Activated naive CD8-positive, alpha-beta T cell treated with anti-CD3 and anti-CD28 coated beads, Interleukin-2, amount 10 ng/mL, durations not matched to agents 7 days and 5 days (primary cell): ENCODE measurements around the gene SYP. TPM values are rescaled to one million over a fixed set of nuclear protein-coding genes. Genes with fewer than 3 reads are reported as not detected.
"Not testable (repeated sequence)": the region's sequence is repeated elsewhere in the genome, so short reads cannot be mapped to it uniquely, and the experiment has no call there.

Experiments
- ATAC-seq: fragments of 150-1000 bp; cut with Tn5 transposase; one replicate; pipeline ENCODE4 v1.10.0; 2021; ENCODE audit warnings: low read depth, moderate library complexity
- POLR2A ChIA-PET: fragments of 350-600 bp; sonication (Branson Sonifier 250); formaldehyde crosslinking; loops from one replicate; lab custom pipeline; 2021; ENCODE audit warnings: antibody characterized with exemption; lab: Charles Lee
- DNase-seq: peaks from one replicate; pipeline ENCODE4 v3.0.0; 2021
- H3K27ac Mint-ChIP-seq: one replicate; pipeline ENCODE4 v1.8.0; 2022; ENCODE audit warnings: mild to moderate bottlenecking, mixed read lengths
- H3K27me3 Mint-ChIP-seq: one replicate; pipeline ENCODE4 v1.8.0; 2022; ENCODE audit warnings: mild to moderate bottlenecking, moderate library complexity, mixed read lengths
- H3K36me3 Mint-ChIP-seq: one replicate; pipeline ENCODE4 v1.8.0; 2021; ENCODE audit warnings: mild to moderate bottlenecking, mixed read lengths
- H3K4me1 Mint-ChIP-seq: one replicate; pipeline ENCODE4 v1.8.0; 2021; ENCODE audit warnings: mixed read lengths
- H3K4me3 Mint-ChIP-seq: one replicate; pipeline ENCODE4 v1.8.0; 2022; ENCODE audit warnings: mild to moderate bottlenecking, moderate library complexity, mixed read lengths
- H3K9me3 Mint-ChIP-seq: one replicate; pipeline ENCODE4 v1.8.0; 2021; ENCODE audit warnings: mixed read lengths
- total RNA-seq, 2 experiments: library from RNA; stranded (reverse); gene quantifications; one replicate each; pipeline ENCODE4 v1.2.3, GENCODE V29; 2021

Gene SYP
- total RNA-seq, 2 experiments from 2014 or later = 2.6 to 3.6 TPM

DNA sequence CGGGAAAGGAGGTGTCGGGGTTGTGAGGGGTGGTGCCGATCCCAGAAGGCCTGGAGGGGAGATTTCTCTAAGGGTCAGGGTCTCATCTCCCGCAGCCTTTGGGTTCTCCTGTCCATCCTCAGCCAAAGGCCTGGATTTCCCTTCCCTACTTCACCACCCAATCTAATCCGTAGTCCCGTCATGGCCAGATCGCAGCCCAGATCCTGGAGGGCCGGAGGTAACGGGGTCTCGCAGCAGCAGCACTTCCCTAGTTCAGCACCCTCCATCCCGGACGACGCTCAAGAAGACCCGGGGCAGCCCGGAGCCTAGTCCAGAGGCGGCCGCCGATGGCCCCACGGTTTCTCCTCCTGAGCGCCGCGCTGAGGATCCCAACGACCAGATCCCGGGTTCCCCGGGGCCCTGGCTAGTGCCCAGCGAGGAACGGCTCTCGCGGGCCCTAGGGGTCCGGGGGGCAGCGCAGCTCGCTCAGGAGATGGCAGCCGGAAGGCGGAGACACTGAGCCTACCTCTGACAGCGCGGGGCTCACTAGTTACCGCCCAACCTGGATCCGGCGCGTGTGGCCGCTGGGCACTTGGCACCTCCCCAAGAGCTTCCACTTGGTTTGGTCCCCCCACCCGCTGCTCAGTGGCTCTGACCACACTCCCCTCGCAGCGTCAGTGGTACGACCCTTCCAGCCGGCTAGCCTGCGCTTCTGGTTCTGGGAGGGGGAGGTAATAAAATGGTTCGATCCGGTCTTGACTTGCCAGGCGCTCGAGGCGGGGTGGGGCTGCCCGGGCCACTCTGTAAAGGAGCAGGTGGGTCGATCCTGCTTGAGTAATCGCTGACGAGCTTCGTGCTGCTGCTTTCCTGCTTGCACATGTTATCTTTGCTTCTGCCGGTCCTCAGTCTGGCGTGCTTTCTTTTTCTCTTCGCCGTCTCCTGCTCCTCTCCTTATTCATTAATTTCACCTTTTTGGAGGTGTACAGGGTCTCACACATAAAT, 33.8 kb downstream of the SYP start:
- Mint-ChIP-seq H3K9me3 (no peaks in the 10 kb centered on the region), H3K36me3 (no peaks in the 10 kb centered on the region), H3K4me3 (peak overlapping the region; percentile 89), H3K4me1 (peaks cover 30% of the 10 kb centered on the region), H3K27ac (peak overlapping the region; percentile 96), H3K27me3 (no peaks in the 10 kb centered on the region)
- peak; percentile 74 for DNase-seq
- POLR2A ChIA-PET = interaction anchor here (0.9 to 2.2 kb wide), 9 partner anchors 10 to 143 kb away, joined by 3 to 15 read pairs (median 6); partner anchors contain the start of gene WDR45
- ATAC-seq = peak; percentile 60

- Mint-ChIP-seq H3K4me1 (peaks cover 31% of the 10 kb centered on the region), H3K36me3 (no peaks in the 10 kb centered on the region), H3K4me3 (peak overlapping the region; percentile 88), H3K27me3 (no peaks in the 10 kb centered on the region), H3K9me3 (no peaks in the 10 kb centered on the region), H3K27ac (peak overlapping the region; percentile 97)
- DNase-seq = no peak
- POLR2A ChIA-PET = interaction anchor here (1.7 kb wide), 1 partner anchor 7 kb away, joined by 7 read pairs; the partner anchor contains the start of gene PLP2
- no peak for ATAC-seq
Measured at GRCh38 chrX:49164589-49165360, 35.2 kb downstream of the SYP start.

DNA sequence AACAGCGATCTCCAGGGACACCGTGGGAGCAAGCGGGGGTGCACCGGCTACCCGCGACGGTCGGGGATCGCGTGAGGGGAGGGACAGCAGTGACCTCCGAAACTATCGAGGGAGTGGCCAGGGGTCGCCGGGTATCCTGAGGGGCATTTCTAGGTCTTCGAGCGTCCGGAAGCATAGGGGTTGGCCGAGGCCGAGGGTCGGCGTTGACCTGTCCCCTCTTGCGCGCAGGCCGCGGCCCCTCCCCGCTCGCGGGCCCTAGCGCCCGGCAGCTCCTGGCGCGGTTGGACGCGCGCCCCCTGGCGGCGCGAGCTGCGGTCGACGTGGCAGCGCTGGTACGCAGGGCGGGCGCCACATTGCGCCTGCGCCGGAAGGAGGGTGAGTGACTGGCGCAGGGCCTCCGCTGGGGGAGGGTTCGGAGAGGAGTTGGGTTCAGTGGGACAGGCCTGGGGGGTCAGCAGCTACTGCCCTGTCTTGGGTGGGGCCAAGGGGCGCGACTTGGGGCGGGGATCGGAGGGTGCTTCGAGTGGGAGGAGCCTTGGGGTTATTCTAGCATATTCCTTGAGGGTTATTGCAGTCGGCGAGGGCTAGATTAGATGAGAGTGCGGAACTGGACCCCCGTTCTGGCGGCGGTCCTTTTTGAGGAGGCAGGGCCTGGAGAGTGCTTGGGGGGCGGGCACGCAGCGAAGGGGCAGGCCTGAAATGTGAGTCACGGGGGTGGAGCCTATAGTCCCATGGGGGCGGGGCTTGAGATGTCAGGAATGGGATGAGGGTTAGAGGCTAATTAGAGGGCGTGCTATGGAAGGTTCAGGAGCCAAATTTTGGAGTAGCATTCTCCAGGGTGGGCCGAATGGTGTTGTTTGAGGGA, 36.2 kb downstream of the SYP start:
- Mint-ChIP-seq H3K27me3 (no peaks in the 10 kb centered on the region), H3K4me3 (peak overlapping the region; percentile 88), H3K36me3 (no peaks in the 10 kb centered on the region), H3K27ac (peak overlapping the region; percentile 97), H3K9me3 (no peaks in the 10 kb centered on the region), H3K4me1 (peaks cover 28% of the 10 kb centered on the region)
- POLR2A ChIA-PET = interaction anchor here (0.6 to 1.7 kb wide), 2 partner anchors 8 to 18 kb away, joined by 3 to 7 read pairs; partner anchors contain the start of gene PLP2
- ATAC-seq = peak; percentile 61
- DNase-seq = peak; percentile 88

DNA sequence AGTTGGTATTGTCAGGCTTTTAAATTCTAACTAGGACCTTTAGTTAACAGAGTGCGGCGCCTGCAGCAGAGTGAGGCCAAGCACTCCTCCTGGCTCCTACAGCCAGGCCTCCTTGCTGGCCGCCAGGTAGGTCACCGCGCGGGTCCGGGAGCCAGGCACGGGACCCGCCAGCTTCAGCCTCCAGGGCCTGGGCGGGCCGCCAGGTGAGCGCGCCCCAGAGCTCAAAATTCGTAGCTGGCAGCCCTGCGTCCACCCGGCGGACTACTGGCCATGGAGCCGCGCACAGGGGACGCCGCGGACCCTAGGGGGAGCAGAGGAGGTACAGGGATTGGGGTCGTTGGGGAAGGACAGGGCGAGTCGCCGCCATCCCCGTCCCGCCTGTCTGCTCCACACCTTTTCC, 37.4 kb downstream of the SYP start, which contains the start of gene MAGIX:
Gene MAGIX (plus strand): TSS at position 139 of the 400 bp plus-strand sequence. CDS start 132 bp downstream, at position 271.
- no peaks in the 10 kb centered on the region for H3K36me3 Mint-ChIP-seq
- H3K9me3 Mint-ChIP-seq = no peaks in the 10 kb centered on the region
- no peak for DNase-seq
- ATAC-seq = no peak
- POLR2A ChIA-PET = no interaction called here
- peak within 1 kb of the TSS; percentile 70 for H3K27ac Mint-ChIP-seq
- no peaks in the 10 kb centered on the region for H3K27me3 Mint-ChIP-seq
- peak within 1 kb of the TSS; percentile 88 for H3K4me3 Mint-ChIP-seq
- H3K4me1 Mint-ChIP-seq = peaks cover 24% of the 10 kb centered on the region

- H3K27me3 Mint-ChIP-seq = no peaks in the 10 kb centered on the region
- peaks cover 19% of the 10 kb centered on the region for H3K4me1 Mint-ChIP-seq
- no peaks in the 10 kb centered on the region for H3K9me3 Mint-ChIP-seq
- ATAC-seq (no peak), DNase-seq (no peak)
- no peak overlapping the region for H3K27ac Mint-ChIP-seq
- no peaks in the 10 kb centered on the region for H3K36me3 Mint-ChIP-seq
- no peak overlapping the region for H3K4me3 Mint-ChIP-seq
- POLR2A ChIA-PET = interaction anchor here (1.2 kb wide), 1 partner anchor 11 kb away, joined by 3 read pairs; no protein-coding TSS in a partner anchor
Measured at GRCh38 chrX:49161632-49162031, 38.4 kb downstream of the SYP start.

DNA sequence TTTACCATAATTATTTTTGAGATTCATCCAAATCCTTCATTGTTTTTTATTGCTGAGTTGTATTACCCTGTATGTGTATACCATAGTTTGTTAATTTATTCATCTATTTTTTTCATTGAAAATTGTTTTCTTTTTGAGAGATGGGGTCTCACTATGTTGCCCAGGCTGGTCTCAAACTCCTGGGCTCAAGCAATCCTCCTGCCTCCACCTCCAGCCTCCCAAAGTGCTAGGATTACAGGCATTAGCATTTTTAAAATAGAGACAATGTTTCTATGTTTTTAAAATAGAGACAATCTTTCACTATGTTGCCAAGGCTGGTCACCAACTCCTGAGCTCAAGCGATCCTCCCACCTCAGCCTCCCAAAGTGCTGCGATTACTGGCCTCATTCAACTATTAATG, 39.1 kb downstream of the SYP start:
- POLR2A ChIA-PET = interaction anchor here (1.2 kb wide), 1 partner anchor 12 kb away, joined by 3 read pairs; no protein-coding TSS in a partner anchor
- H3K4me1 Mint-ChIP-seq = peaks cover 20% of the 10 kb centered on the region

GRCh38 chrX:49157194-49157593, 42.8 kb downstream of the SYP start:
- Mint-ChIP-seq H3K4me1 (peaks cover 17% of the 10 kb centered on the region), H3K4me3 (no peak overlapping the region), H3K9me3 (no peaks in the 10 kb centered on the region), H3K36me3 (no peaks in the 10 kb centered on the region), H3K27me3 (no peaks in the 10 kb centered on the region), H3K27ac (no peak overlapping the region)
- DNase-seq (no peak), ATAC-seq (no peak)
- POLR2A ChIA-PET = no interaction called here

More for the DNA sequence above, 39.1 kb downstream of the SYP start:
- Mint-ChIP-seq H3K4me3 (no peak overlapping the region), H3K9me3 (no peaks in the 10 kb centered on the region), H3K36me3 (no peaks in the 10 kb centered on the region), H3K27ac (no peak overlapping the region), H3K27me3 (no peaks in the 10 kb centered on the region)
- ATAC-seq (no peak), DNase-seq (no peak)

GRCh38 chrX:49155900-49156837, 43.8 kb downstream of the SYP start:
- Mint-ChIP-seq H3K36me3 (no peaks in the 10 kb centered on the region), H3K4me3 (peak overlapping the region; percentile 94), H3K4me1 (peaks cover 17% of the 10 kb centered on the region), H3K27ac (peak overlapping the region; percentile 97), H3K9me3 (no peaks in the 10 kb centered on the region), H3K27me3 (no peaks in the 10 kb centered on the region)
- ATAC-seq (peak; percentile 92), DNase-seq (peak; percentile 88)
- POLR2A ChIA-PET = interaction anchor here (0.6 to 1.5 kb wide), 10 partner anchors 10 to 767 kb away, joined by 3 to 7 read pairs (median 3); partner anchors contain the start of genes GRIPAP1, PLP2 and TFE3

GRCh38 chrX:49155243-49155899, 44.6 kb downstream of the SYP start:
- H3K9me3 Mint-ChIP-seq = no peaks in the 10 kb centered on the region
- peaks cover 15% of the 10 kb centered on the region for H3K4me1 Mint-ChIP-seq
- DNase-seq = no peak
- ATAC-seq = peak; percentile 18
- peak overlapping the region; percentile 94 for H3K4me3 Mint-ChIP-seq
- no peaks in the 10 kb centered on the region for H3K27me3 Mint-ChIP-seq
- POLR2A ChIA-PET = interaction anchor here (0.6 to 1.5 kb wide), 10 partner anchors 11 to 413 kb away, joined by 3 to 7 read pairs (median 3); partner anchors contain the start of genes GRIPAP1, PLP2 and TFE3
- H3K36me3 Mint-ChIP-seq = no peaks in the 10 kb centered on the region
- peak overlapping the region; percentile 97 for H3K27ac Mint-ChIP-seq

DNA sequence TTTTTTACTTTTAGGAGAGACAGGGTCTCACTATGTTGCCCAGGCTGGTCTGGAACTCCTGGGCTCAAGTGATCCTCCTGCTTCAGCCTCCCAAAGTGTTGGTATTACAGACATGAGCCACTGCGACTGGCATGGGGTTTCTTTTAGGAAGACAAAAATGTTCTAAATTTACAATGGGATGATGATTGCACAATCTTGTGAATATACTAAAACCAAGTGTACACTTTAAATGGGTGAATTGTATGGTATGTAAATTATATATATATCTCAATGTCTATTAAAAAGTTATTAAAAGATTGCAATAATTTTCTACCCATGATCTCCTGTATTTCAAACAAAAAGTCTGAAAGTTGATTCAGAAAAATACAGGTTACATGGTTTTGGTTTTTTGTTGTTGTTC, 46.5 kb downstream of the SYP start:
- DNase-seq = no peak
- POLR2A ChIA-PET = no interaction called here

DNA sequence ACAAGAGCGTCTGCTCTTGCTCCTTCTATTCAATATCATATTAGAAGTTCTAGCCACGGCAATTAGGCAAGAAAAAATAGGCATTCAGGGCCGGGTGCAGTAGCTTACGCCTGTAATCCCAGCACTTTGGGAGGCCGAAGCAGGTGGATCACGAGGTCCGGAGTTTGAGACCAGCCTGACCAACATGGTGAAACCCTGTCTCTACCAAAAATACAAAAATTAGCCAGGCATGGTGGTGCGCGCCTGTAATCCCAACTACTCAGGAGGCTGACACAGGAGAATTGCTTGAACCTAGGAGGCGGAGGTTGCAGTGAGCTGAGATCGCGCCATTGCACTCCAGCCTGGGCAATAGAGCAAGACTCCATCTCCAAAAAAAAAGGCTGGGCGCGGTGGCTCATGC, 50.7 kb downstream of the SYP start:
- H3K27ac Mint-ChIP-seq, H3K27me3 Mint-ChIP-seq, H3K4me3 Mint-ChIP-seq, H3K4me1 Mint-ChIP-seq, POLR2A ChIA-PET, DNase-seq, H3K9me3 Mint-ChIP-seq, ATAC-seq, H3K36me3 Mint-ChIP-seq: not testable (repeated sequence)

More for the DNA sequence above, 46.5 kb downstream of the SYP start:
- H3K4me1 Mint-ChIP-seq = peaks cover 15% of the 10 kb centered on the region
- no peak overlapping the region for H3K4me3 Mint-ChIP-seq
- ATAC-seq = no peak
- H3K27me3 Mint-ChIP-seq = no peaks in the 10 kb centered on the region
- no peaks in the 10 kb centered on the region for H3K9me3 Mint-ChIP-seq
- H3K36me3 Mint-ChIP-seq = no peaks in the 10 kb centered on the region
- H3K27ac Mint-ChIP-seq = no peak overlapping the region
